Neural cell (in vitro differentiated cells): ENCODE measurements around the gene CFAP68. TPM values are rescaled to one million over a fixed set of nuclear protein-coding genes. Genes with fewer than 3 reads are reported as not detected.

Experiments
- H2AFZ ChIP-seq: fragments of 200-600, 300-800 bp; sonication (generic), shearing (Covaris generic); 2 replicates; pipeline ENCODE4 v1.6.0; 2014; ENCODE audit warnings: low read depth, mild to moderate bottlenecking, antibody characterized with exemption, low read length, moderate library complexity
- H3F3A ChIP-seq: fragments of 200-600 bp; shearing (Covaris generic); 2 replicates; pipeline ENCODE4 v1.6.1; 2016; ENCODE audit warnings: mild to moderate bottlenecking, moderate library complexity, mixed read lengths, antibody characterized with exemption, low read length; ENCODE audit not compliant: insufficient read depth, poor library complexity, severe bottlenecking
- H3K27ac ChIP-seq: fragments of 200-600, 300-800 bp; sonication (generic), shearing (Covaris generic); 2 replicates; pipeline ENCODE4 v1.5.1; 2014; ENCODE audit warnings: mild to moderate bottlenecking, low read length, moderate library complexity
- H3K27me3 ChIP-seq: fragments of 300-800, 200-600 bp; sonication (generic), shearing (Covaris generic); 2 replicates; pipeline ENCODE4 v1.6.0; 2014; ENCODE audit warnings: mild to moderate bottlenecking, low read depth, low read length, moderate library complexity; ENCODE audit not compliant: insufficient read depth
- H3K36me3 ChIP-seq: fragments of 300-800, 200-600 bp; sonication (generic), shearing (Covaris generic); 2 replicates; pipeline ENCODE4 v1.5.1; 2014; ENCODE audit warnings: mild to moderate bottlenecking, antibody characterized with exemption, low read length, moderate library complexity; ENCODE audit not compliant: insufficient read depth
- H3K4me2 ChIP-seq: fragments of 300-800, 200-600 bp; sonication (generic), shearing (Covaris generic); 2 replicates; pipeline ENCODE4 v1.6.0; 2014; ENCODE audit warnings: mild to moderate bottlenecking, low read length
- H3K4me3 ChIP-seq: fragments of 300-800, 200-600 bp; sonication (generic), shearing (Covaris generic); 2 replicates; pipeline ENCODE4 v1.5.1; 2014; ENCODE audit warnings: mild to moderate bottlenecking, low read length, moderate library complexity
- H3K79me2 ChIP-seq: fragments of 200-600 bp; shearing (Covaris generic); replicated peaks from 2 replicates; pipeline ENCODE4 v1.6.0; 2014; ENCODE audit warnings: mild to moderate bottlenecking, low read length, moderate library complexity; ENCODE audit not compliant: insufficient read depth
- H3K9ac ChIP-seq: fragments of 300-800, 200-600 bp; sonication (generic), shearing (Covaris generic); 2 replicates; pipeline ENCODE4 v1.6.1; 2016; ENCODE audit warnings: mild to moderate bottlenecking, low read length, mixed read lengths
- H3K9me2 ChIP-seq: fragments of 200-600 bp; shearing (Covaris generic); 2 replicates; pipeline ENCODE4 v1.6.1; 2016; ENCODE audit warnings: mild to moderate bottlenecking, low read length, mixed read lengths; ENCODE audit not compliant: insufficient read depth
- H3K9me3 ChIP-seq: fragments of 200-600, 300-800 bp; sonication (generic), shearing (Covaris generic); 2 replicates; pipeline ENCODE4 v1.6.1; 2016; ENCODE audit warnings: mild to moderate bottlenecking, mixed run types, low read length, moderate library complexity, mixed read lengths
- H4K20me1 ChIP-seq: fragments of 200-600 bp; shearing (Covaris generic); 2 replicates; pipeline ENCODE4 v1.6.1; 2016; ENCODE audit warnings: mild to moderate bottlenecking, mixed run types; ENCODE audit not compliant: insufficient read depth
- EP300 ChIP-seq: fragments of 450-650 bp; conservative IDR thresholded peaks from 2 replicates; pipeline ENCODE4 v1.6.1; 2014; ENCODE audit warnings: antibody characterized with exemption, mild to moderate bottlenecking, moderate library complexity; ENCODE audit not compliant: poor library complexity, severe bottlenecking
- EZH2 ChIP-seq: fragments of 200-600, 300-800 bp; shearing (Covaris generic), sonication (generic); IDR thresholded peaks from 2 replicates; pipeline ENCODE4 v1.6.1; 2014; ENCODE audit warnings: antibody characterized with exemption, low read length, borderline replicate concordance, mild to moderate bottlenecking; ENCODE audit not compliant: insufficient read depth, poor library complexity, severe bottlenecking
- MXI1 ChIP-seq: fragments of 450-650 bp; conservative IDR thresholded peaks from 2 replicates; pipeline ENCODE4 v1.6.1; 2014; ENCODE audit warnings: antibody characterized with exemption, mild to moderate bottlenecking; ENCODE audit not compliant: poor library complexity, severe bottlenecking
- POLR2AphosphoS5 ChIP-seq: IDR thresholded peaks from 2 replicates; pipeline ENCODE4 v1.6.1; 2012
- RAD21 ChIP-seq: fragments of 450-650 bp; conservative IDR thresholded peaks from 2 replicates; pipeline ENCODE4 v1.6.1; 2014; ENCODE audit warnings: antibody characterized with exemption, mild to moderate bottlenecking, moderate library complexity
- SMC3 ChIP-seq: fragments of 450-650 bp; conservative IDR thresholded peaks from 2 replicates; pipeline ENCODE4 v1.6.1; 2014; ENCODE audit warnings: antibody characterized with exemption, mild to moderate bottlenecking, moderate library complexity; ENCODE audit not compliant: poor library complexity
- TAF1 ChIP-seq: IDR thresholded peaks from 2 replicates; pipeline ENCODE4 v1.6.1; 2012; ENCODE audit warnings: low read depth
- polyA plus RNA-seq: library from polyadenylated mRNA; depleted of rRNA; stranded (reverse); fragments of >200 nt; gene quantifications from 2 replicates; pipeline ENCODE4 v1.2.3, GENCODE V29; 2014
- TF ChIP-seq, protein P1 (sequence below): fragments of 450-650 bp; IDR thresholded peaks from 2 replicates; pipeline ENCODE4 v1.5.1; 2014; ENCODE audit warnings: antibody characterized with exemption, mild to moderate bottlenecking, moderate library complexity; ENCODE audit not compliant: poor library complexity, severe bottlenecking
- TF ChIP-seq, protein P2 (sequence below): IDR thresholded peaks from 2 replicates; pipeline ENCODE4 v1.6.1; 2012; ENCODE audit warnings: borderline replicate concordance

CFAP68 gene
- polyA plus RNA-seq, 1 donor from 2014 or later, result 28.1 TPM

DNA sequence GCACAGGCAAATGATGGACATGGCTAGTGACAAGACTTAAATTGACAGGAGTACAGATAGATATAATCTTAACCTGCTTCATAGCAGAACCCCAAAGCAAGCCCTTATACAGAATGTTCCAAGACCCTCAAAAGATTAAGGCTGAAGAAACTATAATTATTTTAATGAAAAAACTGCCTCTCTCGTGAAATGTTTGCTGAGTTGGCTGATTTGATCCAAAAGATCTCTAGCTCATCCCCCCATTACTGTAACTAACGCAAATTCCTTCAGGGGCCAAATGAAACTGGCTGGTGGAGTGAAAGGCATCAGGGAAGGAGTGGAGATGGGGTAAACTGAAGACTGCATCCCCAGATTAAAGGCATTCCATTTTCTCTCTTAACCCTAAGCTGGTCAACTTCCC, 27.2 kb upstream of the CFAP68 start:
- Histone ChIP-seq H3F3A (peaks cover 3% of the 10 kb centered on the region), H3K9ac (no peak overlapping the region)

DNA sequence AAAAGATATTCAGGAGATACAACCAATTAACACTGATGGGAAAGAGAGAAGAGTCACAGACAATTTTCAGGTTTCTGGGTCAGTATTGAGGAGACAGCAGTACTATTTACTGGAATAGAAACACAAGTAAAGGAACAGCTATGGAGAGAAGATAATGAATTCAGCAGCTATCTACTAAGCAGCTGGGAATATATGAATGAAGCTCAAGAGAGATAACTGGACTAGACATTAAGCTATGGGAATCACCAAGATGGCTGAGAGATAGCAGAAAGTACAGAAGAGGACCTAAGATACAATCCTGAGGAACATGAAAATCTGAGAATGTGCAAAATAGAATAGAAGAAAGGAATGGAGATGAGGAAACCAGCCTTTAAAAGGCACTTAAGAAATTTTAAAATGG, 23.8 kb upstream of the CFAP68 start:
- no peaks in the 10 kb centered on the region for H3K36me3 ChIP-seq
- H3K27me3 ChIP-seq, result no peaks in the 10 kb centered on the region
- H3K27ac ChIP-seq, result no peak overlapping the region
- no peaks in the 10 kb centered on the region for H4K20me1 ChIP-seq
- H3K4me3 ChIP-seq, result no peak overlapping the region
- H3K9me3 ChIP-seq, result no peaks in the 10 kb centered on the region
- H3K9me2 ChIP-seq, result no peaks in the 10 kb centered on the region
- H3K9ac ChIP-seq, result no peak overlapping the region
- no peaks in the 10 kb centered on the region for H3K79me2 ChIP-seq
- H3F3A ChIP-seq, result no peaks in the 10 kb centered on the region
- H2AFZ ChIP-seq, result no peak overlapping the region
- no peak overlapping the region for H3K4me2 ChIP-seq
- TF ChIP-seq TAF1, result no peak
- no peak for TF ChIP-seq EP300
- TF ChIP-seq, protein P1, sequence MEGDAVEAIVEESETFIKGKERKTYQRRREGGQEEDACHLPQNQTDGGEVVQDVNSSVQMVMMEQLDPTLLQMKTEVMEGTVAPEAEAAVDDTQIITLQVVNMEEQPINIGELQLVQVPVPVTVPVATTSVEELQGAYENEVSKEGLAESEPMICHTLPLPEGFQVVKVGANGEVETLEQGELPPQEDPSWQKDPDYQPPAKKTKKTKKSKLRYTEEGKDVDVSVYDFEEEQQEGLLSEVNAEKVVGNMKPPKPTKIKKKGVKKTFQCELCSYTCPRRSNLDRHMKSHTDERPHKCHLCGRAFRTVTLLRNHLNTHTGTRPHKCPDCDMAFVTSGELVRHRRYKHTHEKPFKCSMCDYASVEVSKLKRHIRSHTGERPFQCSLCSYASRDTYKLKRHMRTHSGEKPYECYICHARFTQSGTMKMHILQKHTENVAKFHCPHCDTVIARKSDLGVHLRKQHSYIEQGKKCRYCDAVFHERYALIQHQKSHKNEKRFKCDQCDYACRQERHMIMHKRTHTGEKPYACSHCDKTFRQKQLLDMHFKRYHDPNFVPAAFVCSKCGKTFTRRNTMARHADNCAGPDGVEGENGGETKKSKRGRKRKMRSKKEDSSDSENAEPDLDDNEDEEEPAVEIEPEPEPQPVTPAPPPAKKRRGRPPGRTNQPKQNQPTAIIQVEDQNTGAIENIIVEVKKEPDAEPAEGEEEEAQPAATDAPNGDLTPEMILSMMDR, result no peak
- TF ChIP-seq SMC3, result no peak
- TF ChIP-seq MXI1, result no peak
- no peak for TF ChIP-seq EZH2
- TF ChIP-seq POLR2AphosphoS5, result no peak
- no peak for TF ChIP-seq RAD21
- TF ChIP-seq, protein P2, sequence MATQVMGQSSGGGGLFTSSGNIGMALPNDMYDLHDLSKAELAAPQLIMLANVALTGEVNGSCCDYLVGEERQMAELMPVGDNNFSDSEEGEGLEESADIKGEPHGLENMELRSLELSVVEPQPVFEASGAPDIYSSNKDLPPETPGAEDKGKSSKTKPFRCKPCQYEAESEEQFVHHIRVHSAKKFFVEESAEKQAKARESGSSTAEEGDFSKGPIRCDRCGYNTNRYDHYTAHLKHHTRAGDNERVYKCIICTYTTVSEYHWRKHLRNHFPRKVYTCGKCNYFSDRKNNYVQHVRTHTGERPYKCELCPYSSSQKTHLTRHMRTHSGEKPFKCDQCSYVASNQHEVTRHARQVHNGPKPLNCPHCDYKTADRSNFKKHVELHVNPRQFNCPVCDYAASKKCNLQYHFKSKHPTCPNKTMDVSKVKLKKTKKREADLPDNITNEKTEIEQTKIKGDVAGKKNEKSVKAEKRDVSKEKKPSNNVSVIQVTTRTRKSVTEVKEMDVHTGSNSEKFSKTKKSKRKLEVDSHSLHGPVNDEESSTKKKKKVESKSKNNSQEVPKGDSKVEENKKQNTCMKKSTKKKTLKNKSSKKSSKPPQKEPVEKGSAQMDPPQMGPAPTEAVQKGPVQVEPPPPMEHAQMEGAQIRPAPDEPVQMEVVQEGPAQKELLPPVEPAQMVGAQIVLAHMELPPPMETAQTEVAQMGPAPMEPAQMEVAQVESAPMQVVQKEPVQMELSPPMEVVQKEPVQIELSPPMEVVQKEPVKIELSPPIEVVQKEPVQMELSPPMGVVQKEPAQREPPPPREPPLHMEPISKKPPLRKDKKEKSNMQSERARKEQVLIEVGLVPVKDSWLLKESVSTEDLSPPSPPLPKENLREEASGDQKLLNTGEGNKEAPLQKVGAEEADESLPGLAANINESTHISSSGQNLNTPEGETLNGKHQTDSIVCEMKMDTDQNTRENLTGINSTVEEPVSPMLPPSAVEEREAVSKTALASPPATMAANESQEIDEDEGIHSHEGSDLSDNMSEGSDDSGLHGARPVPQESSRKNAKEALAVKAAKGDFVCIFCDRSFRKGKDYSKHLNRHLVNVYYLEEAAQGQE, result no peak

More for the DNA sequence above, 27.2 kb upstream of the CFAP68 start:
- Histone ChIP-seq H2AFZ (no peak overlapping the region), H3K9me2 (no peaks in the 10 kb centered on the region), H3K4me2 (no peak overlapping the region), H3K4me3 (no peak overlapping the region), H3K79me2 (no peaks in the 10 kb centered on the region), H3K9me3 (no peaks in the 10 kb centered on the region), H4K20me1 (no peaks in the 10 kb centered on the region), H3K27me3 (no peaks in the 10 kb centered on the region), H3K27ac (no peak overlapping the region), H3K36me3 (no peaks in the 10 kb centered on the region)
- TF ChIP-seq RAD21 (no peak), EZH2 (no peak), MXI1 (no peak), POLR2AphosphoS5 (no peak), TAF1 (no peak)
- TF ChIP-seq, protein P2, result no peak
